Loucy (cell line): ENCODE data around the gene UBE2J1.
A peak's percentile ranks its signal among the peaks of the same experiment; 100 is the strongest.

ENCODE experiments used
- H2AFZ ChIP-seq: fragments of 200-600 bp; sonication (generic); 2 replicates; pipeline ENCODE4 v1.6.0; 2016; ENCODE audit warnings: antibody characterized with exemption, mild to moderate bottlenecking, low read length, moderate library complexity
- H3F3A ChIP-seq: fragments of 200-600 bp; 2 replicates; pipeline ENCODE4 v1.6.0; 2016; ENCODE audit warnings: antibody characterized with exemption, low read depth, mild to moderate bottlenecking
- H3K27me3 ChIP-seq: fragments of 200-600 bp; sonication (generic); 2 replicates; pipeline ENCODE4 v1.6.1; 2014; ENCODE audit warnings: low read length, mild to moderate bottlenecking; ENCODE audit not compliant: insufficient read depth, poor library complexity, severe bottlenecking
- H3K36me3 ChIP-seq: fragments of 200-600 bp; sonication (generic); 2 replicates; pipeline ENCODE4 v1.6.1; 2016; ENCODE audit warnings: low read length; ENCODE audit not compliant: insufficient read depth
- H3K4me1 ChIP-seq: fragments of 200-600 bp; sonication (generic); 2 replicates; pipeline ENCODE4 v1.5.1; 2014; ENCODE audit warnings: low read length, mild to moderate bottlenecking; ENCODE audit not compliant: insufficient read depth, poor library complexity, severe bottlenecking
- H3K4me2 ChIP-seq: fragments of 200-600 bp; sonication (generic); 2 replicates; pipeline ENCODE4 v1.6.0; 2014; ENCODE audit warnings: antibody characterized with exemption, low read length, low read depth, mild to moderate bottlenecking; ENCODE audit not compliant: poor library complexity, severe bottlenecking
- H3K4me3 ChIP-seq: fragments of 200-600 bp; sonication (generic); 2 replicates; pipeline ENCODE4 v1.5.1; 2014; ENCODE audit warnings: low read length, mild to moderate bottlenecking, mixed read lengths; ENCODE audit not compliant: poor library complexity, severe bottlenecking
- H3K79me2 ChIP-seq: fragments of 200-600 bp; sonication (generic); 2 replicates; pipeline ENCODE4 v1.6.1; 2014; ENCODE audit warnings: low read length; ENCODE audit not compliant: insufficient read depth
- H3K9ac ChIP-seq: fragments of 200-600 bp; sonication (generic); 2 replicates; pipeline ENCODE4 v1.6.0; 2014; ENCODE audit warnings: mild to moderate bottlenecking, low read depth, low read length, moderate library complexity; ENCODE audit not compliant: poor library complexity, severe bottlenecking
- H3K9me2 ChIP-seq: fragments of 200-600 bp; sonication (generic); replicated peaks from 2 replicates; pipeline ENCODE4 v1.6.1; 2016; ENCODE audit warnings: low read depth, low read length, mixed read lengths
- H3K9me3 ChIP-seq: fragments of 200-600 bp; sonication (generic); 2 replicates; pipeline ENCODE4 v1.6.1; 2014; ENCODE audit warnings: mild to moderate bottlenecking, antibody characterized with exemption, low read length, low read depth; ENCODE audit not compliant: insufficient read depth
- H4K20me1 ChIP-seq: fragments of 200-600 bp; sonication (generic); 2 replicates; pipeline ENCODE4 v1.6.0; 2014; ENCODE audit warnings: antibody characterized with exemption, low read length, mild to moderate bottlenecking; ENCODE audit not compliant: insufficient read depth, poor library complexity, severe bottlenecking
- CTCF ChIP-seq: fragments of 200-600 bp; sonication (generic); conservative IDR thresholded peaks from 2 replicates; pipeline ENCODE4 v1.5.1; 2014; ENCODE audit warnings: mild to moderate bottlenecking, antibody characterized with exemption, low read length
- EZH2phosphoT487 ChIP-seq: fragments of 200-600 bp; IDR thresholded peaks from 2 replicates; pipeline ENCODE4 v1.6.1; 2018; ENCODE audit warnings: antibody characterized with exemption, mild to moderate bottlenecking, moderate library complexity, borderline replicate concordance

The UBE2J1 gene

GRCh38 chr6:89379281-89379680 lies 26.8 kb upstream of the UBE2J1 start:
- no peak overlapping the region for H2AFZ ChIP-seq
- TF ChIP-seq CTCF: no peak
- TF ChIP-seq EZH2phosphoT487: no peak
- H3K4me3 ChIP-seq: no peak overlapping the region
- no peaks in the 10 kb centered on the region for H3K9me2 ChIP-seq
- no peaks in the 10 kb centered on the region for H3K9me3 ChIP-seq
- H3K9ac ChIP-seq: no peak overlapping the region
- peaks cover 3% of the 10 kb centered on the region; the same call in 1 of the 2 replicates for H3K36me3 ChIP-seq
- no peak overlapping the region for H3K4me2 ChIP-seq
- H3K79me2 ChIP-seq: no peaks in the 10 kb centered on the region
- no peaks in the 10 kb centered on the region for H4K20me1 ChIP-seq
- peaks cover 10% of the 10 kb centered on the region for H3K4me1 ChIP-seq
- no peaks in the 10 kb centered on the region for H3F3A ChIP-seq
- no peaks in the 10 kb centered on the region for H3K27me3 ChIP-seq

GRCh38 chr6:89378628-89379027 lies 26.1 kb upstream of the UBE2J1 start:
- Histone ChIP-seq H3F3A (no peaks in the 10 kb centered on the region), H3K9me3 (no peaks in the 10 kb centered on the region), H3K9me2 (no peaks in the 10 kb centered on the region), H3K79me2 (no peaks in the 10 kb centered on the region), H3K36me3 (peaks cover 3% of the 10 kb centered on the region; the same call in 1 of the 2 replicates), H4K20me1 (no peaks in the 10 kb centered on the region), H3K9ac (no peak overlapping the region), H3K4me2 (no peak overlapping the region), H3K4me1 (peaks cover 10% of the 10 kb centered on the region), H2AFZ (no peak overlapping the region), H3K4me3 (no peak overlapping the region), H3K27me3 (no peaks in the 10 kb centered on the region)
- TF ChIP-seq CTCF: no peak
- TF ChIP-seq EZH2phosphoT487: no peak

GRCh38 chr6:89375427-89376267 lies 23.1 kb upstream of the UBE2J1 start:
- Histone ChIP-seq H2AFZ (no peak overlapping the region), H3F3A (no peaks in the 10 kb centered on the region), H3K4me1 (peaks cover 10% of the 10 kb centered on the region), H3K9me2 (no peaks in the 10 kb centered on the region), H3K36me3 (peaks cover 3% of the 10 kb centered on the region; the same call in 1 of the 2 replicates), H3K79me2 (no peaks in the 10 kb centered on the region), H3K4me2 (peak overlapping the region; percentile 17), H3K4me3 (no peak overlapping the region), H3K9me3 (no peaks in the 10 kb centered on the region), H3K9ac (no peak overlapping the region), H4K20me1 (no peaks in the 10 kb centered on the region), H3K27me3 (no peaks in the 10 kb centered on the region)
- TF ChIP-seq CTCF (peak; percentile 74), EZH2phosphoT487 (no peak)
